GM19351 (cell line): Measurements from ENCODE around the gene PTPRT.

ENCODE experiments used
- ATAC-seq: cut with Tn5 transposase; IDR thresholded peaks from one replicate; pipeline ENCODE4 v1.9.1; 2021; ENCODE audit warnings: mild to moderate bottlenecking, moderate library complexity; ENCODE audit not compliant: unreplicated experiment

The PTPRT gene

DNA sequence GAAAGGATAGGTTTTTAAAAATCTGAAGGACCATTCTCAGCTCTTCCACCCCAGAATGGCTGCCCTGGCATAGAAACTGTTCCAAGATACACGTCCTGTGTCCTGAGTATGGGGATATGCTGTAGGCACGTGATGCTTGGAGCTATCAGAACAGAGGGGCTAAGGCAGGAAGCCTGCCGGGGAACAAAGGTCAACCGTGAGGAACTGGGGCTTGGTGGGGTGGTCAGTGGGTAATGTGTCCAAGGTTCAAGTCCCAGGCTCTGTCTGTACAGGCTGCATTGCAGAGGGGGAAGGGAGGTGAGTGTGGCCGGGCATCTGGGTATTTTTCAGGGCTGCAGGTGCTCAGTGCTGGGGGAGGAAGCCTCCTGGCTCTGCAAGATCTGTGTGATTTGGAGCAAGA lies 1092.0 kb downstream of the PTPRT start:
- ATAC-seq = no peak

- ATAC-seq = no peak
These were observed 1094.5 kb downstream of the PTPRT start for GRCh38 chr20:42095221-42095620.

- ATAC-seq = no peak
These were observed 1095.9 kb downstream of the PTPRT start for GRCh38 chr20:42093542-42094440.

DNA sequence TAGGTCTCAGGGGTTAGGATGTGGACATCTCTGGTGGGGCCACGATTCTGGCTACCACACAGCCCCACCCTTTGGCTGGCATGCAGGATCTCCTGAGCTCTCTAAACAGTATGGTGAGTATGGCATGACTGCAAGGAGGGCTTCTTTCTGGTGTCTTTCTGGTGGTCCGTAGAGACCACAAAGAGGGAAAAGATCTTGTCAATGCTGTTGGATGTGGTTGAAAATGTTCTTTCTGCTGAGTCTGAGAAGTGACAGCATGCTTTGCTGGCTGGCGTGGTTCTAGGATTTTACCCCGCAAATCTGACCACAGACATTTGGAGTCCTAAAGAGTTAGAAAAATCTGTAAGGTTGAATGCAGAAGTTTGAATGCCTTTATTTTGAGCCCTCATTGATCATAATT lies 1096.7 kb downstream of the PTPRT start:
- ATAC-seq = no peak

DNA sequence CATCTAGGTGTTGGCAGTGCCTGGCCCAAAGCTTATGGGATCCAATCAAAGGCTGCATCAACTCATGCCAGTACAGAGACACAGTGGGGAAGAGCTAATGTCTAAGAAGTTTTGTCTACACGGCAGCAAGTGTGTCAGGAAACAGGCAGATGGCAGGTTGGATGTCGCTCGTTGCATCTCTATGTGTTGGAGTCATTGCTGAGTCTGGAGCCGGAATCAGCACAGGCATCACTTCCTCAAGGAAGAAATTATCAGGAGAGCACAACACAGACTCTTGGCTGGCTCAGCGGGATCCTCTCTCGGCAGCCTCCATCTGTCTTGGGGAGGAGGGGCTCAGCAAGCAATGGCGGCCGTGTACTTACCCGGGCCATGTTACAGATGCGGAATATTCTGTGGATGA lies 1104.3 kb downstream of the PTPRT start:
- no peak for ATAC-seq

GRCh38 chr20:42083280-42083679 lies 1106.4 kb downstream of the PTPRT start:
- ATAC-seq = no peak

- no peak for ATAC-seq
These were observed 1107.1 kb downstream of the PTPRT start for GRCh38 chr20:42082611-42083010.

- no peak for ATAC-seq
These were observed 1108.8 kb downstream of the PTPRT start for GRCh38 chr20:42080956-42081355.

GRCh38 chr20:42074944-42075343 lies 1114.8 kb downstream of the PTPRT start:
- ATAC-seq = no peak

DNA sequence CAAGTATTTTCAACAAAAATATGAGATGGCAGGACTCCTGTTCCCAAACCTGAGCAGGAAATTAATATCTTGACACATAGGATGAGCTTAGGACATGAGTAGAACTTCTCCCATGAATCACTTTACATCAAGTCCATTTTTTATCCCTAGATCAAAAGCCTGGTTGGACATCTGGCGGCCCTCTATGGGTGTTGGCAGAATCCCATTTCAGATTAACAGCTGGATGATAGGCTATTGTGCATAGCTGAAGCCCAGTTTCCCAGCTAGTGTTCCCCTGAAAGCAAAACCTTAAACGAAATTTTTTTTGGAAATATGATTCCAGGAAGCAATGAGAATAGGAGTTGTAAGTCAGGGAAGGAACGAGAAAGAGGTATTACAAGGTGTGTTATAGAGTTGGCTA lies 1122.1 kb downstream of the PTPRT start:
- ATAC-seq = no peak

DNA sequence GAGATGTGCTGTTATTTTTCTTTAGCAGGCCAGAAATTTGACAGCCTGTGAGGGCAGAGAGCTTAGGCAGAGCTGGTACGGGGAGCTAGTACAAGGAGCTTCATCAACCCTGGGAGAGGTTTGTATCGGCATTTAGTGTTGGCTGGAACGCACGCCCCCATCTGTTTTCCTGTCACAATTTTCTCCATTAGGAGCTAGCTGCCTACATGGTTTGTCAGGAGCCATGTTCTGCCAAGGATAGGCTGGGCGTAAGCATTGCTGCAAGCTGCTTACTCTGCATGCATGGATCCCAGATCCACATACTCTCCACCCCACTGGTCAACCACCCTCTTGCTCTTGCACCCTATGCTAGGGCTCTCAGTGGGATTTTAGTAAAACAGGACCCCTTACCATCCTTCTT lies 1122.5 kb downstream of the PTPRT start:
- ATAC-seq = no peak

DNA sequence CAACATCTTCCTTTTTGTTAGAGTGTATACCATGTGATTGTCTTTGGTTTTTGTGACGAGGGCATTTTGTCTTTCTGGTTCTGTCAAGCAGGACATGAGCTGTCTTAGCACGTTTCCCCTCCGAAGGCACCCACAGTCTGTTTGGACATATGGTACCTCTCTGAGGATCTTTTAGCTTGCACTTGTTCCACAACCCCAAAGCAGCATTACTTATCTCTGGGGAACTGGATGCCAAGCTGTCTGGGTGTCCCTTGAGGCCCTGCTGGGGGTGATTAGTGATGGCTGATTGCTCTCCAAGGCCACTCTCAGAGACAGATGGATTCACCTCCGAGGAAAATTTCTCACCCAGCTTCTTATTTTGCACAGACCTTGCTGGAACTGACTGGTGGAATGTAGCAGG lies 1126.6 kb downstream of the PTPRT start:
- ATAC-seq = no peak

GRCh38 chr20:42053350-42053749 lies 1136.4 kb downstream of the PTPRT start:
- no peak for ATAC-seq

DNA sequence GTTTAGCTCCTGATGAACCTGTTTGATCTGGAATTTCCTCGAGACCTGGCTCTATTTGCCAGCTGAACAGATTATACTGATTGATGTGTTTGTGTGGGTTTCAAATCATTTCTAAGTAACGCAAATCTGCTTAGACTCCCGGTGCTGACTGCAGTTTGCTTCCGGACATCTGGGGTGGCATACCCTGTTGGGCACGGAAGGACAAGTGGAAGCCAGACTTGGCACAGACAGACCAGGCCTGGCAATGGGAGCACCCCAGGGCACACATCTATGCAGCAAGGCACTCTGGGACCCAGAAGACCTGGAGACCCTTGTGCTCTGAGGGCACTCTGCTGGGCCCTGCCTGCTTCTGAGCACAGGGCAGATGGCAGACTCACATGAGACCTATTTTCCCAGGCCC lies 1137.8 kb downstream of the PTPRT start:
- no peak for ATAC-seq

DNA sequence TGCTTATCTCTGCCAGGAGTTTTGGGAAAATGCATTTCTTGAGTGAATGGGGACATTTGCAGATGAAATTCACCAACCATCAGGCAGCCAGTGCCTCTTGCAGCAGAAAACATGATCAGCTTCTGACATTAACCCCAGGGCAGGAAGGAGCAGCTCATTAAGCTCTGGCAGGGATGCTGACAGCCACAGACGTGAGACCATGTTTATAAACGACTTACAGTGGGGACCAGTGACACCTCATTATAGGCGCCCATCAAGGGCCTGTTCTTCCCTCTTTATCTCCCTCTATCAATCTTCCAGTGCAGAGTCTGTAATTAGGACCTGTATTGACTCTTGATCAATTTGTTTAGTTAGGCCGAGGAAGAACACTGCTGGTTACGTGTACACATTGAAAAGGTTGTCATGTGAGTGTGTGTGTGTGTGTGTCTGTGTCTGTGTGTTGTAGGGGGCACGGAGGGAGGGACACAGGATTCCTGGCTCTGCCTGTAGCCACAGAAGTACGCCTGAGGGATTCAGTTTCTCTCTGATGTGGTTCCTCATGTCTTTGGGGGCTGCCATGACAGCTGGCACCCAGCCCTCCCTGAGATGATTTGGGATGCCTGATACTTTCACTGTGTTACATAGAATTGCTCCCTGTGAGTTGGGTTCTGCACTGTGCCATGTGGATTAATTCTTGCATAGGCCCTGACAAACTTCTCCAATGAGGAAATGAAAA lies 1143.2 kb downstream of the PTPRT start:
- no peak for ATAC-seq

DNA sequence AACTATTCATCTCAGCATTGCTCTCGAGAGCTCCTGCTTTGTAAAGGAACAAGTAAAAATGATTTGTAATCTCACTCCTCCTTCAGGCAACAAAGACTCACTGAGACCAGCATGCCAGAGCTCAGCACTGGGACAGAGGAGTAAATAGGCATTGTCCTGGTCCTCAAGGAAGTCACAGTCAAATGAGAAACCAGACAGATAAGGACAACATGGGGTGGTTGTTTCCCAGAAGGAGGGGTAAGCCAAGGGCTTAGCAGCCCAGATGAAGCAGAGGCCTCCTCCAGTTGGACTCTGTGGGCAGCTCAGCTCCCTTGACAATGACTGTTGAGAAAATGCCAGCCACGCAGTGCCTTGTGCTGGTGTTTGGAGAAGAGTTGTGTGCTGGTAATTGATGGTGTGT lies 1145.8 kb downstream of the PTPRT start:
- ATAC-seq = no peak

DNA sequence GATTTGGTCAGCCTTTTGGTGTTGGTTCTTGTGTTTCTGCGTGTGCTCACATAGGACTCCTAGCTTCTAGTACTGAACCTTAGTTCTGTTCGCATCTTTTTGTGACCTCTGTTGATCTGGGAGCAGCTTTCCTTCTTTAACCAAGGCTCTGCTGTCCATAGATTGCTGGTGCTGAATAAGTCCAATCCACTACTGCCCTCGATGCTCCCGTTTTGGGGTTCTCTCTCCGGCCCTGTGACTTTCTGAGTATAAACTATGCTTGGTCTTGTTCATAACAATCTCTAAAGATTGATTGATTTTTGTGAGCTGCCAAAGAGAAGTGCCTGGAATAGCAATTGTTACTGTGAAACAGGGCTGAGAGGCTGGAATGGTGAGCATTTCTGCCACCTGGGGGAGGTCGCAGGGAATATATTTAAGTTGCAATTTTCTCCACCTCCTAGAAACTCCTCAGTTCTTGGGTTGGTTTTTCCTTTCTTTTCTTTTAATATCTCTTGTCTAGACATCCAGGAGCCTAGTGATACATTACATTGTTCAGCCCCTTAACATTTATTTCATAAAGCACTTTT lies 1148.6 kb downstream of the PTPRT start:
- ATAC-seq = no peak

GRCh38 chr20:42027746-42028268 lies 1161.9 kb downstream of the PTPRT start:
- no peak for ATAC-seq

DNA sequence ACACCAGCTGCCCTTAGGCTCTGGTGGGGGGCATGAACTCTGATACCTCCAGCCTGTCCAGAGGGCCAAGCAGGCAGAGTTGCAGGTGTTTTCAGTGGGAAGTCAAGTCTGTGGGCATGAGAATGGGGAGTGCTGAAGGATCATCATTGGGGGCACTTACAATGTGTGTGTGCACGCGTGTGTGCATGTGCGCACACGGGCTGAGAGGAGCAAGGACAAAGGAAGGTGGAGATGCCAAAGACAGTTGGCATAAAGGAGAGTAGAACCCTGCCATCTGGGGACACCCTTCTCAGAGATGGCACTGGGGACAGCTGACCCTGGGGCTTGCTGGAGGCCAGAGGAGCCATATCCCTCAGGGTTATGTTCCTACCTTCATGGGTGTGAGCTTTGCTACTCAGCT lies 1163.1 kb downstream of the PTPRT start:
- ATAC-seq = no peak

DNA sequence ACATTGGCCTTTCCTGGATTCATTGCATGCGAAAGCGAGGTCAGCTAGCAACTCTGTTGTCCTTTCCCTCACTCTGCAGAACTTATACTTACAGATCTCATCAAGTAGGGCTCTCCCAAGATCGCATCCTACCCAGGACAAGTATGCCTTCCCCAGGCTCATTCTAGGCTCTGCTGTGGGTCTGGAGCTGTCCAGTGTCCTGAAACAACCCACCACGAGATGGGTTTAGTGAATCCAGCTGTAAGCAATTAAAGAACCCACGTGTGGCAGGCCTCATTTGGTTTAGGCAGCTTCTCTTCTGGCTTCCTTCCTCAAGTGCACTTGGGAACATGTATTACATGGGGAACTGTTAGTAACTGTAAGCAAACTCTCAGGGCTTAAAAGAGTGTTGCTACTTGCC lies 1165.1 kb downstream of the PTPRT start:
- ATAC-seq = no peak
